Muscle of arm (tissue), 12 donors: ENCODE data around the gene SREBF1. TPM values are rescaled to one million over a fixed set of nuclear protein-coding genes. Genes with fewer than 3 reads are reported as not detected.

Source experiments
- DNase-seq: peaks from one replicate; pipeline ENCODE4 v3.0.0-alpha.2; 2013
- polyA plus RNA-seq, 12 donors: library from polyadenylated mRNA; unstranded; fragments of 120-200 nt; gene quantifications; one replicate each; pipeline ENCODE4 v1.2.1, GENCODE V29; 2013; ENCODE audit not compliant: insufficient read length in 12 of 12

The SREBF1 gene
- polyA plus RNA-seq, 12 donors: 24.4 to 71.9 (median 29.6) TPM; not detected in 1

- DNase-seq: no peak
Measured at GRCh38 chr17:17842111-17842876, 5.5 kb upstream of the SREBF1 start.

- DNase-seq: no peak
Measured at GRCh38 chr17:17841601-17842025, 4.8 kb upstream of the SREBF1 start.

GRCh38 chr17:17840751-17841591 lies 4.2 kb upstream of the SREBF1 start:
- no peak for DNase-seq

- DNase-seq: peak; percentile 77
Measured at GRCh38 chr17:17839791-17840707, 3.3 kb upstream of the SREBF1 start.

GRCh38 chr17:17837966-17838962 lies 1.5 kb upstream of the SREBF1 start:
- DNase-seq: no peak

- peak; percentile 80 for DNase-seq
Measured at GRCh38 chr17:17837380-17837821, 615 bp upstream of the SREBF1 start.

- peak; percentile 99 for DNase-seq
Measured at GRCh38 chr17:17836250-17836817, 452 bp downstream of the SREBF1 start.

- no peak for DNase-seq
Measured at GRCh38 chr17:17835415-17836249, 1.2 kb downstream of the SREBF1 start.

- no peak for DNase-seq
Measured at GRCh38 chr17:17834974-17835373, 1.8 kb downstream of the SREBF1 start.

- no peak for DNase-seq
Measured at GRCh38 chr17:17833658-17834357, 3.0 kb downstream of the SREBF1 start.

- DNase-seq: no peak
Measured at GRCh38 chr17:17832032-17832363, 4.8 kb downstream of the SREBF1 start.

GRCh38 chr17:17831208-17832031 lies 5.4 kb downstream of the SREBF1 start:
- no peak for DNase-seq

GRCh38 chr17:17830740-17831207 lies 6.0 kb downstream of the SREBF1 start:
- no peak for DNase-seq

GRCh38 chr17:17830269-17830567 lies 6.6 kb downstream of the SREBF1 start:
- no peak for DNase-seq

GRCh38 chr17:17827826-17828621 lies 8.8 kb downstream of the SREBF1 start:
- DNase-seq: no peak

- no peak for DNase-seq
Measured at GRCh38 chr17:17826942-17827785, 9.6 kb downstream of the SREBF1 start.
